ENCODE results near the gene MATN3.

Gene MATN3

DNA sequence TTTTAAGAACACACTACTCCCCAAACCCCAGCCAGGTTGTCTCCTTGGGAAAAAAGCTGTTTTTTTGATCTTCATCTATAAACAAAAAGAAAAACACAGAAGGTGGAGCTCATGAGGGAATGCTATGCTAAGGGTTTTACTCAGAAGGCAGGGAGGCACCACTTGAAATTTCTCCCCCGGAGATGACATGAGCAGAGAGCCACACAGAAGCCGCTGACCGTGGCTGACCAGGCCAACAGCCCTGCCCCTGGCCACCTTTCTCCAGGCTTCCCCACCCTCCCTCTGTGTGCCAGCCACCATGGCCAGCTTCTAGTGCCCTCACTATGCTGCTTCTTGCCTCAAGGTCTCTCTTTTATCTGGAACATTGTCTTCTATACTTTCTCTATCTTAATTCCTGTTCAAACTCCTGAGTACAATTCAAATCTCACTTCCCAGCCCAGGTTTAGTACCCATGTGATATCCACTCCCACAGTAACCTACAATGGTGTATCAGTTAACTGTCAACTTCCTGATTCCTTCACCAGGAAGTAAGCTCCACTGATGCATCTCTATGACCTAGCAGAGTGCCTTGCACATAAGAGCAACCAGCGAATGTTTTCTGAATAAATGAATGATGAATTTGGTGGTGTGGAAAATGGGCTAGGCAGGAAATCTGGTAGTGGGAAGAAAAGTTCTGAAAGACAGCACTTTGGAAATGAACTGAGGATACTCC lies 23.6 kb upstream of the MATN3 start:
- DNase-seq (ENCODE audit: low spot score): no peak

DNA sequence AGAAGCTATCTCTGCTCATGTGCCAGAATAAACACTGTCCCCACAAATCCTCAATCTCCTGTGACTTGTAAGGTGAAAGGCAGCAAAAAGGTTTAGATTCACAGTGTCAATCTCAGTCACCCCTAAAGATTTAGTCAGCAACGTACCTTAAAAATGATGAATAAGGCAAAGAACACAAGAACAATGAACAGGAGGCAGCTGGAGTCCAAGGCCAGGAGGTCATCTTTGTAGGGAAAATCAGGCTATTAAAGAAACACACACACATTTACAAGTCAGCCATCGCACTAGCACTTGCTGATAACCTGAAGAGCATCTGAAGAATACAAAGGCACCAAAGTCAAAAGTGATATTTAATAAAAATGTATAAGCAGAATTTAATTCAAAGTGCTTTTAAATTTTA lies 22.4 kb upstream of the MATN3 start:
- no peak for DNase-seq (ENCODE audit: low spot score)

DNA sequence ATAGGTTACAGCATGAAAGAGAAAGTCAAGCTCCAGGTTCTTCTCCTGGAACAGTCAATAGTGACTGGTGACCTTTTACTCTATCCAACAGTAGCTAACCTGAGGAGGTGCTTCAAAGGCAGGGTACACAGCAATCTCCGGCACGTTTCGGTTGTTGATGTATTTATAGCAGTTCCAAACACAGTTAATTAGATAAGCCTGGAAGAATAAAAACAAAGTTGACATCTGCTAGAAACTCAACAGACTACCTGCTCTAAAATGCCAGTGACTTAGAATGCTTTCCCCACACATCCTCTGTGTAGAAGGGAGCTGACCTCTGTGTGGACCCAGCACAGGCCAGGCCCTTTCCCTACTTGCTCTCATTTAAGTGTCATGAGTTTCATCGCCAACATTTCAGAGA lies 21.8 kb upstream of the MATN3 start:
- no peak for DNase-seq (ENCODE audit: low spot score)

DNA sequence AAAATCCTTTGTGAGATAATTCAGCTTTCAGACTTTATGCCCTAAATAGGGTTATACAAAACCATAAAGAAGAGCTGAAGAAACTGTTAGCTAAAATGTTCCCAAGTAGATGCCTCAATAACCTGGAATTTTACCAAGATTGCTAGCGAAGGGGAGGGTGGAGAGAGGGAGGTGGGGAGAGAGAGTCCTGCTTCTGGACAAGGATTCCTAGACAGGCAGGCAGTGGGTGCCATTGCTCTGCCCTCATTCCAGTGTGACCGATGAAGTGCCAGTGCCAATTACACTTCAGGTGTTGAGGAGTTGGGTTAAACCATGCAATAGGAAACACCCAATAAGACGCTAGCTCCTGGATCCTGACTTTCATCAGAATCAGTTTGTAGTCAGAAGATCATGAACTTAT lies 20.9 kb upstream of the MATN3 start:
- DNase-seq (ENCODE audit: low spot score): no peak

DNA sequence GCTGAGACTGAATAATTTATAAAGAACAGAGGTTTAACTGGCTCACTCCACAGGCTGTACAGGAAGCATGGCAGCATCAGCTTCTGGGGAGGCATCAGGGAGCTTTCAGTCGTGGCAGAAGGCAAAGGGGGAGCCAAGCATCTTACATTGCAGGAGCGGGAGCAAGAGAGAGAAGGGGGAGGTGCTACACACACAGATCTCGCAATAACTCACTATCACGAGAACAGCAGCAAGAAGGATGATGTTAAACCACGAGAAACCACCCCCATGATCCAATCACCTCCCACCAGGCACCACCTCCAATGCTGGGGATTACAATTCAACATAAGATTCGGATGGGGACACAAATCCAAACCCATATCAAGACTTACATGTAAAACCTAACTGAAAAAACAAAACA lies 17.8 kb upstream of the MATN3 start:
- no peak for DNase-seq (ENCODE audit: low spot score)

DNA sequence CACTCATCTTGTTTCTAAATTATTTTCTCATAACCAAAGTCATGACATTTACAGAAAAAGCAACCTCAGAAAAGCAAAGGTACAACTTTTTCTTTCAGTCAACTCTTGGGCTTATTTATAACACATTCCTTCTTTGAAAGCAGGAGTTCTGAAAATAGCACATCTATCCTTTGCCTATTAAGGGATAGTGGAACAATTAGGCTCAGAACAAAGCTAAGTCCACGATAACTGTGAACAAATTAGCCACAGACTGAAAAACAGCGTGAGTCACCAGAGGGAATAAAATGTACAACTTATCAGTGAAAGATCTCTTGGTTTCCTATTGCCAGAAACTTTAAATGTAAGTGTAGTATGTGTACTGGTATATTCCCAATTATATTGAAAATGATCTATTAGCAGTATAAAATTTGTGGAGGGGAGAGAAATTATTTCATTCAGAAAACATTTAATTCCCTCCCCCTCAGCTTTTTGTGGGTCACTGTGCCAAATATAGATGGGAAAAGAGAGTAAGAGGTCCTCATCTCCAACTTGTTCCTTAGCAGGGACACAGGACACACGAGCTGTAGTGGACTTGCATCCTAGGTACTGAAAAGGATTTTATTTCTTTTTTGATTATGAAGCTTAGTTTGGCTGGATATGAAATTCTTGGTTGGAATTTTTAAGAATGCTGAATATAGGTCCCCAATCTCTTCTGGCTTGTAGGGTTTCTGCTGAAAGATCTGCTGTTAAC lies 15.4 kb upstream of the MATN3 start:
- DNase-seq (ENCODE audit: low spot score): no peak

DNA sequence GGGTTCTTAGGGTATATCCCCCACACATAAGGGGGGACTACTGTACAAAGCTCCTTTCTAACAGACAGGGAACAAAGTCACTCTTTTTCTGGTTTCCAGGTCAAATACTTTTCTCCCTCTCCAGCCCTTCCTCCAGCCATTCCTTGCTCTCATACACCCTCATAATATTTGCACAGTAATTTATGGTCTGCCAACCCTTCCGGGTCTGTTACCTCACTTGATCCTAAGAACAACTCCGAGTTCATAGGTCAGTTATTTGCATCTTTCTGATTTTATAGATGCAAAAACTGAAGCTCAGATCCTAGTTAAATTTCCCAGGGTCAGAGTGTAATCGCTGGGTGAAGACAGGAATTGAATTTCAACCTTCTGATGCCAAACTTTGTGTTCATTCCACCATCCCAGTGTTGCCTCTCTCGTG lies 14.8 kb upstream of the MATN3 start:
- DNase-seq (ENCODE audit: low spot score): no peak

DNA sequence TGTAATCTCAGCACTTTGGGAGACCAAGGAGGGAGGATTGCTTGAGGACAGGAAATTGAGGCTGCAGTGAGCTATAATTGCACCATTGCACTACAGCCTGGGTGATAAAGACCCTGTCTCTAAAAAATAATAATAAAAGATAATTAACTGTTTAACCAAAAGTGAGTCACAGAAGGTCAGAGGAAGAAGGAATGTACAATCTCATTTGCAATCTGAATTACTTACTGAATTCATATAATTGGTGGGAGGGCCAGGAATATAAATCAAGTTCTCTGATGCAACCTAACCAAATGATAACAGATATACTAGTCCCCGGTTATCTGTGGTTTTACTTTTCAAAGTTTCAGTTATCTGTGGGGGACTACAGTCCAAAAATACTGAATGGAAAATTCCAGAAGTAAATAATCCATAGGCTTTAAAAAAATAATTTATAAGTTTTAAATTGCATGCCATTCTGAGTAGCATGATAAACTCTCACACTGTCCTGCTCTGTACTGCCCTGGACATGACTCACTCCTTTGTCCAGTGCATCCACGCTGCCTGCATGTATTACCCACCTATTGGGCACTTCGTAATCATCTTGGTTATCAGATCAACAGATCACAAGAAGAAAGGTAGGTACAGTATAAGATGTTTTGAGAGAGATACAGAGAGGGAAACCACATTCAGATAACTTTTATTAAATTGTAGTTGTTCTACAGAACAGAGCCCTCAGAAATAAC lies 12.8 kb upstream of the MATN3 start:
- DNase-seq (ENCODE audit: low spot score): no peak

DNA sequence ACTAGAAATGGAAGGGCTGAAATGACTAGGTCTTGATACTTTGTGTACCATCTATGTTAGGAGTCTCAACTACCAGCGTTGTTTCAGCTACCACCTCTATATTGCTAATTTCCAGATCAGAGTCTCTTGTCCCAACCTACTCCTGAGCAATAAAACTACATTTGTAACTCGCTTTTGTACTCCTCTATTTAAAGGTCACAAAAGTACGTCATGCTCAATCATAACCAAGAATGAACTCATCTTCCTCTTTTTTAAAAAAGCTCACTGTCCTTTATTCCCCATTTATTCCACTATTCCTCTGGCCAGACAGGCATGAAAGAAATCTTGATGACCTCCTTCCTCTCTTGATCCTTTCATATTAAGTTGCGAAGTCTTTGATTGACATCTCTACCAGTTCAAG lies 11.2 kb upstream of the MATN3 start:
- no peak for DNase-seq (ENCODE audit: low spot score)

DNA sequence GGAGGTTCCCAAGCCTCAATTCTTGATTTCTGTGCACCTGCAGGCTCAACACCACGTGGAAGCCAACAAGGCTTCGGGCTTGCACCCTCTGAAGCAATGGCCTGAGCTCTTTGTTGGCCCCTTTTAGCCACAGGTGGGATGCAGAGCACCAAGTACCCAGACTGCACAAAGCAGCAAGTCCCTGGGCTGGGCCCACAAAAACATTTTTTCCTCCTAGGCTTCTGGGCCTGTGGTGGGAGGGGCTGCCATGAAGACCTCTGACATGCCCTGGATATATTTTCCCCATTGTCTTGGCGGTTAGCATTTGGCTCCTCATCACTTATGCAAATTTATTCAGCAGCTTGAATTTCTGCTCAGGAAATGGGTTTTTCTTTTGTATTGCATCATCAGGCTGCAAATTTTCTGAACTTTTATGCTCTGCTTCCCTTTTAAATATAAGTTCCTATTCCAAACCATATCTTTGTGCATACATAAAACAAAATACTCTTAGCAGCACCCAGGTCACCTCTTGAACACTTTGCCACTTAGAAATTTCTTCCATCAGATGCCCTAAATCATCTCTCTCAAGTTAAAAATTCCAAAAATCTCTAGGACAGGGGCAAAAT lies 9.0 kb upstream of the MATN3 start:
- no peak for DNase-seq (ENCODE audit: low spot score)

DNA sequence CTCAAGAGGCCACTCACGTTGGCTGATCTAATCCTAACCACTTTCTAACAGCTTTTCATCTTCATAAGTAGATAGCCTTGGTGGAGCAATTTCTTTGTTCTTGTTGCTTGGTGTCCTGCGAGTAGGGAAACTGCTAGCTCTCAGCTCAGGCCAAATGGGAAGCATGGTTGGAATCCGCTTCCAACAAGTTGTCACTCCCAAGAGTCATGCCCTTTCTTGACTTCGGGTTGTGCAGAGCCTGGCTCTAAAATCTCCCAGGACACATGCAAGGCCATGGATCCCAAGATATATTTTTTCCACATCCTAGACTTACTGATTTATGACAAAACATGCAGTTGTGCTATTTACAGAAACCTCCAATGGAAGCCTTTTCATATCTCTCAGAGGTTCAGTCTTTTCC lies 7.3 kb upstream of the MATN3 start:
- no peak for DNase-seq (ENCODE audit: low spot score)

DNA sequence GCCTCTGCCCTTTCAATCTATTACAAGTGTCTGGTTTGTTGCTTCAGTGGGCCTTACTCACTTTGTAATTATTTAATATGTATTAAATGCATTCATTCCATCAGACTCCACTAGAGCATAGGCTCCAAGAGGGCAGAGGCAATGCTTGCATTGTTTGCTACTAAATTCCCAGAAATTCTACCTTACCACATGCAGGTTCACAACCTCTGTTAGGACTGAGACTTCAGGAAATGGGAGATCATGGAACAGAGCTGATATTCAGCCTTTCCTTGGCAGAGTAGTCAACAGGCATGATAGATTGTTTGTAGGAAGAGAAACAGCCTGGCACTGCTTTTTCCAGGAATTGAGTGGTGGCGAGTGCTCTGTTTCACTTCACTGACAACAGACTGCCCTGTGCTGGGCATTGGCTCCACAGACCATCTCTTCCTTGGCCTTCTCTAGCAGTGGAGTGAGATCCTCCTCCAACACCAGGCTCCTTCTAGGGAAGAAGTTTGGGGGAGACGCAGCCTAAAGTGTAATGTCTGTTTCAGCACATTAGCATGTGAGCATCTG lies 6.2 kb upstream of the MATN3 start:
- DNase-seq (ENCODE audit: low spot score): no peak

DNA sequence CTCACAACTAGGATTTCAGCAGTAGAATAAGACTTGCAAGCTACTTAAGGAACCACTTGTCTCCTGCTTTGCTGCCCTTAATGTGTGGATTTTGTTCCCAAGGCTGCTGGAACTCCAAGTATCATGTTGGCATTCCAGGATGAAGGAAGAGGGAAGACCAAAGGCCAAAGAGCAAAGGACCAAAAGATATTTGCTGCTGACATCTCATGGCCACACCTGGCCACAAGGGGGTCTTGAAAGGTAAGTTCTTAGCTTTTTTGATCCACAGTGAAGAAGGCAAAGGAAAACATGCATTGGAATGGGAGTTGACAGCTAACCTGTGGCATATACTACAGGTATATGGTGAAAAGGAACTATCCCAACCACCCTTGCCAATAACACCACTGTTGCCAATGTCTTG lies 3.9 kb upstream of the MATN3 start:
- no peak for DNase-seq (ENCODE audit: low spot score)

DNA sequence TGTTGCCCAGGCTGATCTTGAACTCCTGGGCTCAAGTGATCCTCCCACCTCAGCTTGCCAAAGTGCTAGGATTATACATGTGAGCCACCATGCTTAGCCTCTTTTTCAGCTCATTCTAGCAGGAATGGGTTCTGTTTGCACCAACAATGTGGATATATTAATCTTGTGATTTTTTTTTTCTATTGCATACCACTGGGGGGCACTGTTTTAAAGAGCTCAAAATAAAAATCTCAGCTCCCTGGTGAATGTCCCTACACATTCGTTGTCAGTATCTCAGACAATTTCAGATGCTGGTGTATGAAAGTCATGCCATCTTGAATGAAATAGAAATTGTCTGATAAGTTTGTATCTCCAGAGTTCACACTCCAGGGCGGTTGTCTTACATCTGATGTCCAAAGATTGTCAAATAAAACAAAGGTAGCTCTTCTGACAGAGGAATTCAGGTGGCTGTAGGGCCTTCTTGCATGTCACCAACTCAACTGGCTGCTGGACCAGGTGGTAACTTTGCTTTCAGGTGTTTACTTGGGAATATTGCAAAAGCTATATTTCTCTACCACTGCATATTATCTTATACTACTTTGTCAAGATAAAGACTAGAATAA lies 3.1 kb upstream of the MATN3 start:
- peak; percentile 44 for DNase-seq (ENCODE audit: low spot score)

DNA sequence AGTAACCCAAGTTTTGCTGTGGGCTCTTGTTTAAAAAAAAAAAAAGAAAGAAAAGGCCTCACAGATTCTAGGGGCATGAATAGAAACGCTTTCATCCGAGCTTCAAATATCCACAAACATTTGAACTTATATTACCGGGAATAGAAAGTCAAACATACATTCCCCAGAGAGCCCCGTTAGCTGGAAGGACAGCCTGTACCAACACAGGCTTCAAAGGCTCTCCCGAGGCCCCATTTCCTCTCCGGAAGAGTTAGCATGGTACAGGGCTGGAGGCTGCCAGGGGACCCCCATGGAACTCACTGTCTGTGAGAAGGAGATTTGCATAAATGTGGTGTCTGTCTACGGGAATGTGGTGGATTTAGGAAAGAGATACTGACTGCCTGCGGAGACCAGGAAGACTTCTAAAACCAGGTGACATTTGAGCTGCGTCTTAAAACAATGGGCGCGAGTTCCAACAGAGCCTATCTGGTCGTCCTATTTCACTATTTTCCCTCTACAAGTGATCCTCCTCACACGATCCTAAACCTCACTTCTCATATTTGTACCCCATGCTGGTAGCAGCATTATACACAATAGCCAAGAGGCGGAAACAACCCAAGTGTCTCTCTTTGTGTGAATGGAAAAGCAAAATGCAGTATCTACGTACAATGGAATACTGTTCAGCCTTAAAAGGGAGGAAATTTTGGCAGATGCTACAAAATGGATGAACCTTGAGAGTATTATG lies 820 bp upstream of the MATN3 start:
- no peak for DNase-seq (ENCODE audit: low spot score)

DNA sequence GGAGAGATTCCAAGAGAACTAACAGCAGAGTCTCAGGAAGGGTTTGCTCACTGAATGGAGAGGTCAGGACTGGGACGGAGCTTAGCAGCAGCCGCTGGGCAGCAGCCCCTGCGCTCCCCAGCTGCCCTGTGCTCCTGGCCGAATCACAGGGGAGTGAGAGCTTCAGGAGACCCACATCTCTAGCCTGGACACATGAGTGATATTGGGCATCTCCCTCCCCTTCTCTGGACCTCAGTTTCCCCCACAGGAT lies 511 bp downstream of the MATN3 start:
- no peak for DNase-seq (ENCODE audit: low spot score)

DNA sequence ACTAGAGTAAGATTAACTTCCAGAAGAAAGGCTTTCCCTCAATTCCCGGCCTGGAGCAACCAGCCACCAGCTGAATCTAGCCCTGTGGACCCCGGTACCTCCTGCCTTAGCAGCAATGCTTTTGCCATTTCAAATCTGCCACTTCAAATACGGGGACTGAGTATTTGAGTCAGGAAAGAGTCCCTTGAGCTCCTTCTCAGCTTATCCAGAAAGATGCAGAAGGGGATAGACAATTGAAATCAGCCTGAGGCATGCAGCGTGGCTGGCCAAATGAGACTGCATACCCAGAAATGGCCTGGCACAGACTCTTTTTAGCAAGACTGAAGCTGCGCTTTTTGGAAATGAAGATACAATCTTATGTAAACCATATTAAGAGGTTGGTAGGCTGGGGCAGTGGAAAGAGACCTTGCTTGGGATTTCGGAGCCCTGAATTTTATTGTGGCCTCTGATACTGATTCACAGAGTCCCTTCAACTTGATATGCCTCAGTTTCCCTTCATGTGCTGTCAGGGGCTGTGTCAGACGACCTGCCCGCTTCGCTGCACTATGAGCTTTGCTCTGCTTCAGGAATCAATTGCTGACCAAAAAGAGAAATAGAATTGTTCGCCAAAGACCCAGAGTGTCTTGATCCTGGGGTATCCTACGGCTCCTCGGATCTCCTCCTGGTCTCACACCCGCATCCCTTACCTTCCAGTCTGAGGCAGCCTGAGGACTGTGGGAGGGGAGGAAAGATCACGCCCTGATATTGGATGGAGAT lies 1.0 kb downstream of the MATN3 start:
- DNase-seq (ENCODE audit: low spot score): no peak

DNA sequence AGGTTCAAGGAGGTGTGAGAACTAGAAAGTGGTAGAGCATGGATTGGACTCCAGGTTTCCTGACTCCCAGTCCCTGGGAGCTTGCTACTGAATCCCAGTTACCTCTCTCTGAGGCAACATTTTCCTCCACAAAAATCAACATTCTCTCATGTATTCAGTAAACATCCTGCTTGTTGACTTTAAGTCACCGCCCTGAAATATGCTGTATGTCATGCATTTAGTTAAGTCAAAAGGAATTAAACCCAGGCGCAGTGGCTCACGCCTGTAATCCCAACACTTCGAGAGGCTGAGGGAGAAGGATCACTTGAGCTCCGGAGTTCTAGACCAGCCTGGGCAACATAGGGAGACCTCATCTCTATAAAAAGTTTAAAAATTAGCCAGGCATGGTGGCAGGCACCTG lies 3.8 kb downstream of the MATN3 start:
- no peak for DNase-seq (ENCODE audit: low spot score)

DNA sequence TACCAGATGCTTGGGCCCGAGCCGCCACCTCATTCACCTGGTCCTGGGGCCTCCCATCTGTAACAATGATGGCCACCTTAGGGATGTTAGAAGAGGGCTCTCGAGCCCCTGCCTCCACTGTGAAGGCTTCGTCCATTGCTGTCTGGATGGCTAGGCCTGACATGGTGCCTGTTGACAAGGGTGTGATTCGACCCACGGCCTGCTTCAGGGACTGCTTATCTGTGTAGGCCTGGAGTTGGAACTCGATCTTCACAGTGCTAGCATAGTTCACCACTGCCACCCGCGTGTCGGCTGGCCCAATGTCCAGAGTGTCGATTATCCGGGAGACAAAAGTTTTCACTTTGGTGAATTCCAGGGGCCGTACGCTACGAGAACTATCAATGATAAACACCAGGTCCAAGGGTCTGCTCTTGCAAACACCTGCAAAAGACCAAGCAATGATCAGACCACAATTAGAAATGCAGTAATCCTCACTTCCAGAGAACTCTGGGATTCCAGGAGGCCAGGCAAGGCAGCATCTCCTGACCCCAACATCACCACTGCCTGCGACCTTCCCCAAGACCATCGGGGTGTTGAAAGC lies 6.5 kb downstream of the MATN3 start:
- no peak for DNase-seq (ENCODE audit: low spot score)

DNA sequence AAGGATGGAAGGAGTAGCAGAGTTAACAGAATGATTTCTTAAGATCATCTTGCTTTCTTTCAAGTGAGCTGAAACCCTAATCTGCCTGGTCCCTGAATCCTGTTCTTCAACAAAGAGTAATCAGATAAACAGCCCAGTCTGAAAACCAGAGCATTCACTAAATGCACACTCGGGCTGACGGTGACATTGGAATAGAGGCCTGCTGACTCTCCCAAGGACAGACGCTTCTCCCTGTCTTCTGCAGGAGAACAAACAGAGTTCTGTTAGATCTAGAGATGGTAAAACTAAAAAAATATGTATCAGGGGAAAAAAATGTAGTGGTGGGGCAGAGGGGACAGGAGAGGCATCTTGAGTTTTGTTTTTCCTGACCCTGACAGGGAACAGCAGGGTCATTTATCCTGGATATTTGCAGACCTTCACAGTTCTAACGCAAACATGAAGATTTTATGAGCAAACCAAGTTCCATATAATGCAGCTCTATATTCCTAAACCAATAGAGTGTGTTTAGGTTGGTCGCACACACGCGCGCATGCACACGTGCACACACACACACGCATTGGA lies 7.3 kb downstream of the MATN3 start:
- DNase-seq (ENCODE audit: low spot score): no peak

All from activated CD4-positive, alpha-beta T cell treated with anti-CD3 and anti-CD28 coated beads, Interleukin-2, Interleukin-4, amounts not matched to agents 100 ng/mL and 50 ng/mL, durations not matched to agents 16 hours and 8 hours (primary cell).